BJ (cell line): ENCODE data around the gene PRDM5. TPM values are rescaled to one million over a fixed set of nuclear protein-coding genes. Genes with fewer than 3 reads are reported as not detected.

Experiments
- CTCF ChIA-PET: fragments of 350-600 bp; formaldehyde crosslinking; extraction: SDS; loops from one replicate; lab custom pipeline; 2021; ENCODE audit warnings: antibody characterized with exemption, inconsistent platforms; lab: Yijun Ruan, JAX
- POLR2A ChIA-PET: fragments of 300-600 bp; sonication (Branson Sonifier 250); formaldehyde crosslinking; extraction: SDS; loops from one replicate; lab custom pipeline; 2021; ENCODE audit warnings: antibody characterized with exemption; lab: Charles Lee
- DNase-seq: peaks from one replicate; pipeline ENCODE4 v3.0.0-alpha.2; 2011; ENCODE audit warnings: low read depth
- H3K27me3 ChIP-seq: 2 replicates; pipeline ENCODE4 v1.6.0; 2011; ENCODE audit warnings: low read length; ENCODE audit not compliant: control insufficient read depth, insufficient read depth
- H3K36me3 ChIP-seq: 2 replicates; pipeline ENCODE4 v1.5.1; 2011; ENCODE audit warnings: low read length; ENCODE audit not compliant: control insufficient read depth, insufficient read depth
- H3K4me3 ChIP-seq: 2 replicates; pipeline ENCODE4 v1.5.1; 2011; ENCODE audit warnings: low read depth, mild to moderate bottlenecking, control low read depth, low read length
- CTCF ChIP-seq: IDR thresholded peaks from 2 replicates; pipeline ENCODE4 v1.5.1; 2011; ENCODE audit warnings: low read depth, mild to moderate bottlenecking, control low read depth, inconsistent platforms, low read length, moderate library complexity; ENCODE audit not compliant: insufficient read depth
- polyA plus RNA-seq: library from polyadenylated mRNA; depleted of rRNA; stranded (reverse); fragments of >200 nt; gene quantifications from 2 replicates; pipeline ENCODE4 v1.2.3, GENCODE V29; 2011

The PRDM5 gene
- polyA plus RNA-seq, 1 experiment, result 5.3 TPM

GRCh38 chr4:120826853-120827252 lies 95.7 kb downstream of the PRDM5 start:
- POLR2A ChIA-PET, result no interaction called here
- DNase-seq, result no peak
- Histone ChIP-seq H3K4me3 (no peak overlapping the region), H3K27me3 (no peaks in the 10 kb centered on the region), H3K36me3 (no peaks in the 10 kb centered on the region)
- CTCF ChIA-PET, result no interaction called here
- no peak for TF ChIP-seq CTCF

- ChIA-PET CTCF (interaction anchor here (1.3 to 1.4 kb wide), 2 partner anchors 12 to 26 kb away, joined by 4 read pairs; no protein-coding TSS in a partner anchor), POLR2A (no interaction called here)
- no peaks in the 10 kb centered on the region for H3K36me3 ChIP-seq
- no peak overlapping the region for H3K4me3 ChIP-seq
- no peaks in the 10 kb centered on the region for H3K27me3 ChIP-seq
- TF ChIP-seq CTCF, result no peak
- no peak for DNase-seq
These were observed 96.1 kb downstream of the PRDM5 start for GRCh38 chr4:120826449-120826848.

GRCh38 chr4:120824946-120825345 lies 97.6 kb downstream of the PRDM5 start:
- Histone ChIP-seq H3K36me3 (no peaks in the 10 kb centered on the region), H3K27me3 (no peaks in the 10 kb centered on the region), H3K4me3 (no peak overlapping the region)
- no peak for TF ChIP-seq CTCF
- ChIA-PET CTCF (interaction anchor here (1.3 to 1.4 kb wide), 2 partner anchors 11 to 27 kb away, joined by 4 read pairs; no protein-coding TSS in a partner anchor), POLR2A (no interaction called here)
- DNase-seq, result no peak

- DNase-seq, result no peak
- no peaks in the 10 kb centered on the region for H3K36me3 ChIP-seq
- no peaks in the 10 kb centered on the region for H3K27me3 ChIP-seq
- no peak for TF ChIP-seq CTCF
- H3K4me3 ChIP-seq, result no peak overlapping the region
- POLR2A ChIA-PET, result no interaction called here
- CTCF ChIA-PET, result no interaction called here
These were observed 100.5 kb downstream of the PRDM5 start for GRCh38 chr4:120821977-120822376.

GRCh38 chr4:120821029-120821428 lies 101.5 kb downstream of the PRDM5 start:
- H3K36me3 ChIP-seq, result no peaks in the 10 kb centered on the region
- POLR2A ChIA-PET, result no interaction called here
- no peaks in the 10 kb centered on the region for H3K27me3 ChIP-seq
- CTCF ChIA-PET, result no interaction called here
- H3K4me3 ChIP-seq, result no peak overlapping the region
- DNase-seq, result no peak
- TF ChIP-seq CTCF, result no peak
